C4-2B (cell line): Measurements from ENCODE around the gene HDHD5.

Source experiments
- ZFX ChIP-seq: fragments of 450-650 bp; IDR thresholded peaks from 2 replicates; pipeline ENCODE4 v1.6.1; 2017
- TF ChIP-seq, protein P1 (sequence below): fragments of 450-650 bp; conservative IDR thresholded peaks from 2 replicates; pipeline ENCODE4 v1.5.1; 2017; ENCODE audit warnings: mild to moderate bottlenecking

DNA sequence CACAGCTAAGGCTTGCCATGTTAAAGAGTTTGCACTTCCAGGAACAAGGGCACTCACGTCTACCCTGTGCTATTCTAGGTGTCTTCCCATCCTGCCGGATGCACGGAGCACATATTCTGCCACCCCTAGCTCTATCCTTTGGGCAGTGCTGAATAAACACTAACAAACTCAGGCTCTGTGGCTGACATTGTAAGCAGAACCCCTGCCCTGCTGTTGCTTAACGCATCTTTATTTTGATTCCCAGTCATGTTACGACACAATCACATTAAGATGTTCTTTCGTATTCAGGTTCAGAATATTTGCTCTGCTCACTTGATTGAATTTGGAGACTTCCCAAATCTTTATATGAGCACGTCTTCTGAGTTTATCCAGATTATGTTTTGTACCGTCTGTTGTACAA, 3.7 kb upstream of the HDHD5 start:
- no peak for TF ChIP-seq ZFX
- TF ChIP-seq, protein P1, sequence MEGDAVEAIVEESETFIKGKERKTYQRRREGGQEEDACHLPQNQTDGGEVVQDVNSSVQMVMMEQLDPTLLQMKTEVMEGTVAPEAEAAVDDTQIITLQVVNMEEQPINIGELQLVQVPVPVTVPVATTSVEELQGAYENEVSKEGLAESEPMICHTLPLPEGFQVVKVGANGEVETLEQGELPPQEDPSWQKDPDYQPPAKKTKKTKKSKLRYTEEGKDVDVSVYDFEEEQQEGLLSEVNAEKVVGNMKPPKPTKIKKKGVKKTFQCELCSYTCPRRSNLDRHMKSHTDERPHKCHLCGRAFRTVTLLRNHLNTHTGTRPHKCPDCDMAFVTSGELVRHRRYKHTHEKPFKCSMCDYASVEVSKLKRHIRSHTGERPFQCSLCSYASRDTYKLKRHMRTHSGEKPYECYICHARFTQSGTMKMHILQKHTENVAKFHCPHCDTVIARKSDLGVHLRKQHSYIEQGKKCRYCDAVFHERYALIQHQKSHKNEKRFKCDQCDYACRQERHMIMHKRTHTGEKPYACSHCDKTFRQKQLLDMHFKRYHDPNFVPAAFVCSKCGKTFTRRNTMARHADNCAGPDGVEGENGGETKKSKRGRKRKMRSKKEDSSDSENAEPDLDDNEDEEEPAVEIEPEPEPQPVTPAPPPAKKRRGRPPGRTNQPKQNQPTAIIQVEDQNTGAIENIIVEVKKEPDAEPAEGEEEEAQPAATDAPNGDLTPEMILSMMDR, result no peak
